ENCODE data around the gene SLC25A22.

- TF ChIP-seq, protein P1, sequence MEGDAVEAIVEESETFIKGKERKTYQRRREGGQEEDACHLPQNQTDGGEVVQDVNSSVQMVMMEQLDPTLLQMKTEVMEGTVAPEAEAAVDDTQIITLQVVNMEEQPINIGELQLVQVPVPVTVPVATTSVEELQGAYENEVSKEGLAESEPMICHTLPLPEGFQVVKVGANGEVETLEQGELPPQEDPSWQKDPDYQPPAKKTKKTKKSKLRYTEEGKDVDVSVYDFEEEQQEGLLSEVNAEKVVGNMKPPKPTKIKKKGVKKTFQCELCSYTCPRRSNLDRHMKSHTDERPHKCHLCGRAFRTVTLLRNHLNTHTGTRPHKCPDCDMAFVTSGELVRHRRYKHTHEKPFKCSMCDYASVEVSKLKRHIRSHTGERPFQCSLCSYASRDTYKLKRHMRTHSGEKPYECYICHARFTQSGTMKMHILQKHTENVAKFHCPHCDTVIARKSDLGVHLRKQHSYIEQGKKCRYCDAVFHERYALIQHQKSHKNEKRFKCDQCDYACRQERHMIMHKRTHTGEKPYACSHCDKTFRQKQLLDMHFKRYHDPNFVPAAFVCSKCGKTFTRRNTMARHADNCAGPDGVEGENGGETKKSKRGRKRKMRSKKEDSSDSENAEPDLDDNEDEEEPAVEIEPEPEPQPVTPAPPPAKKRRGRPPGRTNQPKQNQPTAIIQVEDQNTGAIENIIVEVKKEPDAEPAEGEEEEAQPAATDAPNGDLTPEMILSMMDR (IDR thresholded peaks at IDR 0.05; ENCODE audit: insufficient read depth, low read length, poor library complexity, severe bottlenecking): no peak
- no peak for TF ChIP-seq EZH2phosphoT487 (conservative IDR thresholded peaks at IDR 0.05; ENCODE audit: low read length)
Measured at GRCh38 chr11:797296-798092, 587 bp downstream of the SLC25A22 start.
